Transverse colon (tissue), 4 donors: ENCODE data around the gene NGDN. TPM values are rescaled to one million over a fixed set of nuclear protein-coding genes. Genes with fewer than 3 reads are reported as not detected.
"Not testable (repeated sequence)": the region's sequence is repeated elsewhere in the genome, so short reads cannot be mapped to it uniquely, and the experiment has no call there.

Experiments
- DNase-seq: peaks from one replicate; pipeline ENCODE4 v3.0.0-alpha.2; 2019
- H3K27ac ChIP-seq, 4 donors: fragments of 200-600 bp; sonication (generic); 2 replicates each; pipeline ENCODE4 v1.5.1; 2016 to 2018; ENCODE audit warnings: inconsistent platforms in 4 of 4
- H3K27me3 ChIP-seq: fragments of 200-600 bp; sonication (generic); 2 replicates; pipeline ENCODE4 v1.5.1; 2017; ENCODE audit warnings: inconsistent platforms
- H3K36me3 ChIP-seq, 4 donors: fragments of 200-600 bp; sonication (generic); 2 replicates each; pipeline ENCODE4 v1.5.1; 2017 to 2019; ENCODE audit warnings: inconsistent platforms in 4 of 4
- H3K4me1 ChIP-seq, 4 donors: fragments of 200-600 bp; sonication (generic); 2 replicates each; pipeline ENCODE4 v1.5.1; 2017 to 2020; ENCODE audit warnings: inconsistent platforms in 4 of 4
- H3K4me3 ChIP-seq, 4 donors: fragments of 200-600 bp; sonication (generic); 1 replicate in 1 of 4; 2 replicates in 3 of 4; pipeline versions ENCODE4 v1.5.1 to v1.6.1; 2017 to 2019; ENCODE audit warnings: inconsistent platforms in 4 of 4
- H3K9me3 ChIP-seq, 2 donors: fragments of 200-600 bp; sonication (generic); 2 replicates each; pipeline ENCODE4 v1.5.1; 2017 to 2019; ENCODE audit warnings: inconsistent platforms in 2 of 2
- CTCF ChIP-seq, 5 experiments: fragments of 200-600 bp in 3 of 5; fragments of 450-650 bp in 2 of 5; sonication (generic) in 3 of 5; IDR thresholded peaks; 1 replicate in 2 of 5; 2 replicates in 3 of 5; pipeline ENCODE4 v1.5.1; 2016 to 2017; ENCODE audit warnings: antibody characterized with exemption in 5 of 5, inconsistent platforms in 3 of 5, mild to moderate bottlenecking in 2 of 5, moderate library complexity in 1 of 5
- EP300 ChIP-seq: sonication (generic); formaldehyde crosslinking; IDR thresholded peaks from one replicate; pipeline ENCODE4 v1.6.1; 2017; ENCODE audit warnings: antibody characterized with exemption, low read depth
- POLR2A ChIP-seq: fragments of 450-650 bp; IDR thresholded peaks from one replicate; pipeline ENCODE4 v1.6.1; 2016; ENCODE audit warnings: antibody characterized with exemption, mild to moderate bottlenecking, moderate library complexity
- POLR2AphosphoS5 ChIP-seq, 3 donors: sonication (generic); formaldehyde crosslinking; IDR thresholded peaks; one replicate each; pipeline ENCODE4 v1.6.1; 2016; ENCODE audit warnings: antibody characterized with exemption in 3 of 3
- WGBS, 2 donors: methylation state at CpG; one replicate each; pipeline ENCODE4 v1.1.5; 2018; ENCODE audit warnings: low coverage in 1 of 2; 5-methylcytosine and 5-hydroxymethylcytosine counted together
- in situ Hi-C, 4 donors: fragments of 200-750 bp; cut with MboI; loops; one replicate each; pipeline versions ENCODE4 v1.15.0 to v1.15.1; 2017; ENCODE audit warnings: low sequenced_read_pairs in 3 of 4, low pct_ligation_motif_present in 1 of 4, low pct_unique_long_range_greater_than_20kb in 1 of 4
- intact Hi-C: fragments of 100-400 bp; cut with DNase I; formaldehyde crosslinking; loops from one replicate; pipeline ENCODE4 v1.15.1; 2023; ENCODE audit warnings: low total_unique reads
- total RNA-seq, 4 donors: library from RNA; depleted of rRNA; stranded (reverse); fragments of >200 nt; gene quantifications; one replicate each; pipeline ENCODE4 v1.1.0, GENCODE V29; 2016

NGDN gene
- total RNA-seq: 10 to 100 TPM in 3 of 4 donors, 1 to 10 TPM in 1; 8.8 to 31.5 (median 20.8) TPM

GRCh38 chr14:23469127-23469905 is at the start of gene NGDN:
Gene NGDN (plus strand): TSS chr14:23469703. CDS start chr14:23469716, 13 bp downstream.
- peak within 1 kb of the TSS; percentile 71 to 99 (median 78) for H3K4me3 ChIP-seq
- intact Hi-C loops: no loop called here
- peak within 1 kb of the TSS; percentile 78 to 93 (median 82) for H3K27ac ChIP-seq
- WGBS, 2 donors: 0 to 6% methylated on average over 9 to 41 of the region's 41 CpGs
- peaks cover 0 to 8% (median 5%) of the 10 kb centered on the region in 4 donors for H3K4me1 ChIP-seq
- H3K9me3 ChIP-seq: no peaks in the 10 kb centered on the region
- in situ Hi-C loops: no loop called here
- peak; percentile 92 for DNase-seq
- no peaks in the 10 kb centered on the region for H3K27me3 ChIP-seq
- peaks cover 0 to 30% (median 12%) of the 10 kb centered on the region in 4 donors for H3K36me3 ChIP-seq
- TF ChIP-seq POLR2A: peak; percentile 78
- peak; percentile 72 to 97 (median 78) for TF ChIP-seq CTCF (IDR thresholded peaks at IDR 0.05)
- TF ChIP-seq EP300: no peak
- TF ChIP-seq POLR2AphosphoS5 (IDR thresholded peaks at IDR 0.05): peak; percentile 74 to 89 (median 86)

GRCh38 chr14:23421594-23421993 is 47.9 kb upstream of the NGDN start:
- TF ChIP-seq CTCF (IDR thresholded peaks at IDR 0.05) (no peak), EP300 (no peak), POLR2AphosphoS5 (IDR thresholded peaks at IDR 0.05) (no peak), POLR2A (no peak)
- DNase-seq: no peak
- Histone ChIP-seq H3K27ac (no peak overlapping the region), H3K9me3 (no peaks in the 10 kb centered on the region), H3K4me3 (no peak overlapping the region), H3K36me3 (no peaks in the 10 kb centered on the region), H3K27me3 (no peaks in the 10 kb centered on the region), H3K4me1 (no peaks in the 10 kb centered on the region)
- in situ Hi-C loops (no loop called here), intact Hi-C loops (no loop called here)

GRCh38 chr14:23423657-23424056 is 45.8 kb upstream of the NGDN start:
- TF ChIP-seq EP300 (no peak), POLR2A (no peak), POLR2AphosphoS5 (IDR thresholded peaks at IDR 0.05) (no peak), CTCF (IDR thresholded peaks at IDR 0.05) (no peak)
- in situ Hi-C loops (no loop called here), intact Hi-C loops (no loop called here)
- no peak overlapping the region for H3K4me3 ChIP-seq
- H3K9me3 ChIP-seq: no peaks in the 10 kb centered on the region
- no peak overlapping the region for H3K27ac ChIP-seq
- DNase-seq: no peak
- 84 to 100% methylated on average over 3 to 6 of the region's 6 CpGs for WGBS, 2 donors
- H3K36me3 ChIP-seq: no peaks in the 10 kb centered on the region
- no peaks in the 10 kb centered on the region for H3K27me3 ChIP-seq
- no peaks in the 10 kb centered on the region for H3K4me1 ChIP-seq

- in situ Hi-C loops: no loop called here
- Histone ChIP-seq H3K4me3 (no peak overlapping the region), H3K9me3 (no peaks in the 10 kb centered on the region), H3K27me3 (no peaks in the 10 kb centered on the region), H3K4me1 (no peaks in the 10 kb centered on the region), H3K27ac (no peak overlapping the region), H3K36me3 (no peaks in the 10 kb centered on the region)
- intact Hi-C loops: no loop called here
- WGBS, 2 donors: 84% methylated on average over 10 of the region's 10 CpGs; no CpG with 5 or more reads in 1 of the 2 donors
- TF ChIP-seq POLR2AphosphoS5 (IDR thresholded peaks at IDR 0.05): no peak
- no peak for TF ChIP-seq POLR2A
- TF ChIP-seq CTCF (IDR thresholded peaks at IDR 0.05): no peak
- TF ChIP-seq EP300: no peak
- DNase-seq: no peak
These were observed 44.3 kb upstream of the NGDN start for GRCh38 chr14:23425169-23425568.

- 75 to 100% methylated on average over 1 to 6 of the region's 6 CpGs for WGBS, 2 donors
- H3K27ac ChIP-seq, H3K36me3 ChIP-seq, in situ Hi-C loops, H3K4me3 ChIP-seq, H3K27me3 ChIP-seq, H3K9me3 ChIP-seq, H3K4me1 ChIP-seq, DNase-seq, intact Hi-C loops: not testable (repeated sequence)
These were observed 43.7 kb upstream of the NGDN start for GRCh38 chr14:23425798-23426197.
